HG02973 (cell line): ENCODE data around the gene TOPORS.

Source experiments
- ATAC-seq: cut with Tn5 transposase; IDR thresholded peaks from one replicate; pipeline ENCODE4 v1.9.1; 2021; ENCODE audit warnings: moderate library complexity; ENCODE audit not compliant: unreplicated experiment

TOPORS gene

DNA sequence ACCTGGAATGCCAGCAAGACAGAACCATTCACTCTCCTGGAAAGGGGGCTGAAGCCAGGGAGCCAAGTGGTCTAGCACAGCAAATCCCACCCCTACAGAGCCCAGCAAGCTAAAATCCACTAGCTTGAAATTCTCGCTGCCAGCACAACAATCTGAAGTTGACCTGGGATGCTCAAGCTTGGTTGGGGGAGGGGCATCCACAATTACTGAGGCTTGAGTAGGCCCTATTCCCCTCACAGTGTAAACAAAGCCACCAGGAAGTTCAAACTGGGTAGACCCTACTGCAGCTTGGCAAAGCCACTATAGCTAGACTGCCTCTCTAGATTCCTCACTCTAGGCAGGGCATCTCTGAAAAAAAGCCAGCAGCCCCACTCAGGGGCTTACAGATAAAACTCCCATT, 43.7 kb downstream of the TOPORS start:
- no peak for ATAC-seq

DNA sequence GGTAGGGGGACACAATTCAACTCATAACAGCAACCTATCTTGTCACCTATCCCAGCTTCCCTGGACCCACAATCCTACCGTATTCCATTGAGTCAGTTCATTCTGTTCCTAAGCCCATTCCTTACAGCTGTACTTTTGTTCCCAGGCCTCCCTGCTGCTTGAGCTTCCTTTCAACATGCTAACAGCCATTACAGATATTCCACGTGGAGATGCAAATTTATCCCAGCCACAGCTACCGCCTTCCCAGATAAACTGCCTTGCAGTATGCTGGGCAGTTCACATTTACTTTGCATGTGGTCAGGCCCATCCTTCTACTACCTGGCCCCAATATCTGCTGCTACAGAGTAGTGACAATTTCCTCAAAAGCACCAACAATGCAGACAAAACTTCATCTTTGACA, 49.4 kb downstream of the TOPORS start:
- ATAC-seq, result no peak

DNA sequence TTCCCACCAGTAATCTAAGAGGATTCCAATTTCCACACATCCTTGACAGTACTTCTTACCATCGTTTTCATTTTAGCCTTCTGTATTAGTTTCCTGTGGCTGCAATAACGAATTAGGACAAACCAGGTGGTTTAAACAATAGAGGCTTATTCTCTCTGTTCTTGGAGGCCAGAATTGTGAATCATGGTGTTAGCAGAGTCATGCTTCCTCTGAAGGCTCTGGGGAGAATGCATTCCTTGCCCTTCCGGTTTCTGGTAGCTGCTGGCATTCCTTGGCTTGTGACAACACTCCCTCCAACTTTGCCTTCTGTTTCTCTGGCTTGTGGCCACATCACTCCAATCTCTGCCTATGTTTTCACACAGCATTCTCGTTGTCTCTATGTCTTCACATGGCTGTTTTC, 49.9 kb downstream of the TOPORS start:
- no peak for ATAC-seq

DNA sequence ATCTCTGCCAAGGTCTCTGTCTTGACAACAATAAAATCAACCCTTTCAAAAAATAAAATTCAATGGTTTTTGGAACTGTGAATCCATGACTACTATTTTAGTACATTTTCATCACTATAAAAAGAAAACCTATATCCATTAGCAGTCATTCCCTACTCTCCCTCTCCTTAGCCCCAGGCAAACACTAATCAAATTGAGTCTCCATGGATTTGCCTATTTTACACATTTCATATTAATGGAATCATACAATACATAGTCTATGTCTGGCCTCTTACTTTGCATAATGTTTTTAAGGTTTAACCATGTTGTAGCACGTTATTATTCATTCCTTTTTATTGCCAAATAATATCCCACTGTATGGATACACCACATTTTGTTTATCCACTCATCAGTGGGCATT, 50.5 kb downstream of the TOPORS start:
- ATAC-seq, result no peak

DNA sequence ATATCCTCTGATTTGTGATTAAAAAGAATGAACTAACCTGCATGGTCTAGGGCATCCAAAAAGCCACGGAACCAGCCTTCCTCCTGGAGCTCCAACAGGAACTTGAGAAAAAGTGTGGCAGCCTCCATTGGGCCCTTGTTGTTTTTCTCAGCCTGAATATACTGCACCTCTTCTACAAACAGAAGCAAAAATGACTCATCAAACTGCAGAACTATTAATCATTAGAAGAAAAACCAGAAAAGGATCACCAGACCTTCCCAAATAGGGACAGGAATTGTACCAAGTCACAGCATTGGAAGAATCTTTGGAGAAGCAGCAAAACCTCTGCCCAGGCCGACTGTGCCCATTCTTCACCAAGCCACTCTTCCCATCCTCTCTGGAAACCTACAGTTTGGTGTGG, 51.6 kb downstream of the TOPORS start:
- no peak for ATAC-seq

DNA sequence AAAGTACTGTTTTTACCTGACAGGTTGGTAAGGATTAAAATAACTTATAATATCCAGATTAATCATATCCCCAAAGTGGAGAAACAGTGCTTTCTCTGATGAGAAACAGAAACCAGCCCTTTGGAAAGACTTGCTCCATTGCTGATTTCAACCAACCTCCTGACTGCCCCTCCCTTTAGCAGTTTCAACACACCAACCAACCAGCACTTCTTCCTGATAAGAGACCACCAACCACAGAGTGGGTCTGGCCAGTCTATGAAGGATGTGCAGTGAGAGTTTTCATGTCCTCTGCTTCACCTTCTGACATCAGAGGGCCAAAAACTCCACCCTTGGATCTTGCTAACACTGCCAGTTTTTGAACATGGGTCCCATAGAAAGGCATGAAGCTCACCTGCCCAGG, 54.5 kb downstream of the TOPORS start:
- ATAC-seq, result no peak

DNA sequence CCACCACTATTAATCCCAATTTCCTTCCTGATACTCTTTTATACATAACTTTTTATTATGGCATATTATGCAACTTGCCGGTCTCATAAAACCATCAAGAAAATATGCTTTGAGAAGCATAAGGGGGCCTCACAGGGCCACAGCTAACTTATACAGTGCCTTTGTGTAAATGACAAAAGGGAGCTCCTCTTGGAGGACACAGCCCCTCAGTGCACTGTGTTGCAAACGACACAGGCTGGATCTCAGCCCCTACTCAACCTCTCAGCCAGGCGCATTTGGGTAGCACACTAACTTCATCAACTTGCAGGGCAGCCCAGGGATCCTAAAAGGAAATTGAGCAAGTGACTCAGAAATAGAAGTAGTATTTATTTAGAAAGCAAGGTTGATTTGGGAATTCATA, 61.8 kb downstream of the TOPORS start:
- ATAC-seq, result no peak
